MCF 10A (cell line): ENCODE data around the gene NRARP. TPM values are rescaled to one million over a fixed set of nuclear protein-coding genes. Genes with fewer than 3 reads are reported as not detected.
A peak's percentile ranks its signal among the peaks of the same experiment; 100 is the strongest.

Experiments
- BruUV-seq: library from RNA; stranded (reverse); fragments of 400-500 nt; replicated peaks from 2 replicates; lab custom pipeline; 2021; lab: Mats Ljungman, UMichigan
- CTCF ChIA-PET: fragments of 300-600 bp; sonication (Branson Sonifier 250); formaldehyde crosslinking; extraction: SDS; loops from one replicate; lab custom pipeline; 2021; ENCODE audit warnings: antibody characterized with exemption, inconsistent platforms; lab: Yijun Ruan, JAX
- POLR2A ChIA-PET: fragments of 300-600, 350-650 bp; sonication (Branson Sonifier 250); formaldehyde crosslinking; extraction: SDS; loops from one replicate; lab custom pipeline; 2020; ENCODE audit warnings: antibody characterized with exemption, inconsistent platforms; lab: Yijun Ruan, JAX
- DNase-seq: peaks from one replicate; pipeline ENCODE4 v3.0.0-alpha.2; 2018; ENCODE audit not compliant: unreplicated experiment
- H3K27ac Mint-ChIP-seq: one replicate; pipeline ENCODE4 v1.8.0; 2022; ENCODE audit warnings: mild to moderate bottlenecking, low read depth, mixed read lengths; ENCODE audit not compliant: unreplicated experiment
- H3K27me3 Mint-ChIP-seq: one replicate; pipeline ENCODE4 v1.8.0; 2022; ENCODE audit warnings: mixed read lengths; ENCODE audit not compliant: insufficient read depth, unreplicated experiment
- H3K36me3 Mint-ChIP-seq: one replicate; pipeline ENCODE4 v1.8.0; 2022; ENCODE audit warnings: mild to moderate bottlenecking, moderate library complexity, mixed read lengths; ENCODE audit not compliant: insufficient read depth, unreplicated experiment
- H3K4me1 Mint-ChIP-seq: one replicate; pipeline ENCODE4 v1.8.0; 2022; ENCODE audit warnings: mixed read lengths; ENCODE audit not compliant: insufficient read depth, unreplicated experiment
- H3K4me3 Mint-ChIP-seq: one replicate; pipeline ENCODE4 v1.8.0; 2022; ENCODE audit warnings: mild to moderate bottlenecking, moderate library complexity, mixed read lengths; ENCODE audit not compliant: unreplicated experiment
- H3K9me3 Mint-ChIP-seq: one replicate; pipeline ENCODE4 v1.8.0; 2022; ENCODE audit warnings: mixed read lengths; ENCODE audit not compliant: unreplicated experiment
- CTCF ChIP-seq: fragments of 200-600 bp; IDR thresholded peaks from one replicate; pipeline ENCODE4 v1.8.0; 2022; ENCODE audit warnings: antibody characterized with exemption, mild to moderate bottlenecking; ENCODE audit not compliant: unreplicated experiment
- intact Hi-C: fragments of 100-400 bp; cut with micrococcal nuclease; formaldehyde crosslinking; loops from 2 replicates; pipeline ENCODE4 v1.14.1; 2022
- total RNA-seq: library from RNA; stranded (reverse); gene quantifications from 2 replicates; pipeline ENCODE4 v1.2.3, GENCODE V29; 2022

The NRARP gene
- total RNA-seq, 1 experiment from 2014 or later = 1.4 TPM

- H3K36me3 Mint-ChIP-seq = peaks cover 5% of the 10 kb centered on the region
- CTCF ChIA-PET = interaction anchor here (0.6 to 0.9 kb wide), 2 partner anchors 14 to 110 kb away, joined by 3 to 5 read pairs; no protein-coding TSS in a partner anchor
Measured at GRCh38 chr9:137300567-137301080, 1.4 kb downstream of the NRARP start.

GRCh38 chr9:137299938-137300337 is 2.1 kb downstream of the NRARP start:
- DNase-seq = no peak
- TF ChIP-seq CTCF = no peak
- POLR2A ChIA-PET = no interaction called here
- Mint-ChIP-seq H3K4me3 (no peak overlapping the region), H3K36me3 (peaks cover 5% of the 10 kb centered on the region), H3K4me1 (no peaks in the 10 kb centered on the region), H3K27ac (no peak overlapping the region), H3K9me3 (no peaks in the 10 kb centered on the region), H3K27me3 (peaks cover 11% of the 10 kb centered on the region)
- TSS peak; percentile 59 for BruUV-seq
- CTCF ChIA-PET = interaction anchor here (0.9 kb wide), 1 partner anchor 13 kb away, joined by 5 read pairs; no protein-coding TSS in a partner anchor
- intact Hi-C loops = loop anchor here (5.0 kb wide), 1 partner anchor 122 kb away; the partner anchor contains the start of genes EXD3 and NOXA1

More at GRCh38 chr9:137300567-137301080, 1.4 kb downstream of the NRARP start:
- POLR2A ChIA-PET = no interaction called here
- H3K27ac Mint-ChIP-seq = no peak overlapping the region
- peak overlapping the region; percentile 74 for H3K4me3 Mint-ChIP-seq
- no peak for DNase-seq
- intact Hi-C loops = loop anchor here (5.0 kb wide), 1 partner anchor 122 kb away; the partner anchor contains the start of genes EXD3 and NOXA1
- BruUV-seq = no TSS peak
- peaks cover 11% of the 10 kb centered on the region for H3K27me3 Mint-ChIP-seq
- H3K4me1 Mint-ChIP-seq = no peaks in the 10 kb centered on the region
- TF ChIP-seq CTCF = no peak
- no peaks in the 10 kb centered on the region for H3K9me3 Mint-ChIP-seq

GRCh38 chr9:137299203-137299565 is 2.9 kb downstream of the NRARP start:
- ChIA-PET CTCF (no interaction called here), POLR2A (no interaction called here)
- no TSS peak for BruUV-seq
- intact Hi-C loops = no loop called here
- H3K4me1 Mint-ChIP-seq = no peaks in the 10 kb centered on the region
- H3K9me3 Mint-ChIP-seq = no peaks in the 10 kb centered on the region
- no peak overlapping the region for H3K4me3 Mint-ChIP-seq
- H3K27me3 Mint-ChIP-seq = peaks cover 11% of the 10 kb centered on the region
- H3K27ac Mint-ChIP-seq = no peak overlapping the region
- TF ChIP-seq CTCF = no peak
- no peak for DNase-seq
- peaks cover 5% of the 10 kb centered on the region for H3K36me3 Mint-ChIP-seq

- no TSS peak for BruUV-seq
- CTCF ChIA-PET = no interaction called here
- no peak overlapping the region for H3K4me3 Mint-ChIP-seq
- no peak for TF ChIP-seq CTCF
- intact Hi-C loops = no loop called here
- H3K27ac Mint-ChIP-seq = no peak overlapping the region
- POLR2A ChIA-PET = no interaction called here
- H3K27me3 Mint-ChIP-seq = peaks cover 11% of the 10 kb centered on the region
- H3K4me1 Mint-ChIP-seq = no peaks in the 10 kb centered on the region
- DNase-seq = no peak
- H3K36me3 Mint-ChIP-seq = peaks cover 5% of the 10 kb centered on the region
- H3K9me3 Mint-ChIP-seq = no peaks in the 10 kb centered on the region
Measured at GRCh38 chr9:137298401-137299202, 3.5 kb downstream of the NRARP start.
